Vagina (tissue), 2 donors: ENCODE data around the gene GALNT2. TPM values are rescaled to one million over a fixed set of nuclear protein-coding genes. Genes with fewer than 3 reads are reported as not detected.

ENCODE experiments used
- DNase-seq, 2 donors: peaks; one replicate each; pipeline ENCODE4 v3.0.0-alpha.2; 2017; ENCODE audit errors: extremely low spot score in 2 of 2
- H3K27ac ChIP-seq: fragments of 200-600 bp; sonication (generic); one replicate; pipeline ENCODE4 v1.5.1; 2019
- H3K27me3 ChIP-seq: fragments of 200-600 bp; sonication (generic); one replicate; pipeline ENCODE4 v1.5.1; 2019
- H3K36me3 ChIP-seq, 2 donors: fragments of 200-600 bp; sonication (generic); one replicate each; pipeline ENCODE4 v1.5.1; 2017 to 2019
- H3K4me1 ChIP-seq: fragments of 200-600 bp; sonication (generic); one replicate; pipeline ENCODE4 v1.5.1; 2019
- H3K4me3 ChIP-seq, 2 donors: fragments of 200-600 bp; sonication (generic); 1 replicate in 1 of 2; 2 replicates in 1 of 2; pipeline ENCODE4 v1.5.1; 2016 to 2019
- H3K9me3 ChIP-seq: fragments of 200-600 bp; sonication (generic); one replicate; pipeline ENCODE4 v1.5.1; 2019
- POLR2A ChIP-seq, 2 donors: fragments of 450-650 bp; IDR thresholded peaks; one replicate each; pipeline ENCODE4 v1.6.1; 2017; ENCODE audit warnings: antibody characterized with exemption in 2 of 2, mild to moderate bottlenecking in 2 of 2, moderate library complexity in 2 of 2
- POLR2AphosphoS5 ChIP-seq, 2 donors: sonication (generic); formaldehyde crosslinking; IDR thresholded peaks; one replicate each; pipeline ENCODE4 v1.9.0; 2017; ENCODE audit warnings: antibody characterized with exemption in 2 of 2, mild to moderate bottlenecking in 2 of 2, low read depth in 1 of 2; ENCODE audit not compliant: insufficient read depth in 1 of 2
- intact Hi-C: fragments of 100-400 bp; cut with DNase I; formaldehyde crosslinking; loops from one replicate; pipeline ENCODE4 v1.15.1; 2023
- total RNA-seq: library from RNA; depleted of rRNA; stranded (reverse); fragments of >200 nt; gene quantifications from one replicate; pipeline ENCODE4 v1.2.3, GENCODE V29; 2016
- TF ChIP-seq, protein P1 (sequence below), 3 experiments: fragments of 450-650 bp in 2 of 3; fragments of 200-600 bp in 1 of 3; sonication (generic) in 1 of 3; IDR thresholded peaks; one replicate each; pipeline ENCODE4 v1.5.1; 2017 to 2019; ENCODE audit warnings: antibody characterized with exemption in 3 of 3, mild to moderate bottlenecking in 2 of 3, moderate library complexity in 2 of 3

Gene GALNT2
- total RNA-seq, 1 donor from 2014 or later: 51.6 TPM

DNA sequence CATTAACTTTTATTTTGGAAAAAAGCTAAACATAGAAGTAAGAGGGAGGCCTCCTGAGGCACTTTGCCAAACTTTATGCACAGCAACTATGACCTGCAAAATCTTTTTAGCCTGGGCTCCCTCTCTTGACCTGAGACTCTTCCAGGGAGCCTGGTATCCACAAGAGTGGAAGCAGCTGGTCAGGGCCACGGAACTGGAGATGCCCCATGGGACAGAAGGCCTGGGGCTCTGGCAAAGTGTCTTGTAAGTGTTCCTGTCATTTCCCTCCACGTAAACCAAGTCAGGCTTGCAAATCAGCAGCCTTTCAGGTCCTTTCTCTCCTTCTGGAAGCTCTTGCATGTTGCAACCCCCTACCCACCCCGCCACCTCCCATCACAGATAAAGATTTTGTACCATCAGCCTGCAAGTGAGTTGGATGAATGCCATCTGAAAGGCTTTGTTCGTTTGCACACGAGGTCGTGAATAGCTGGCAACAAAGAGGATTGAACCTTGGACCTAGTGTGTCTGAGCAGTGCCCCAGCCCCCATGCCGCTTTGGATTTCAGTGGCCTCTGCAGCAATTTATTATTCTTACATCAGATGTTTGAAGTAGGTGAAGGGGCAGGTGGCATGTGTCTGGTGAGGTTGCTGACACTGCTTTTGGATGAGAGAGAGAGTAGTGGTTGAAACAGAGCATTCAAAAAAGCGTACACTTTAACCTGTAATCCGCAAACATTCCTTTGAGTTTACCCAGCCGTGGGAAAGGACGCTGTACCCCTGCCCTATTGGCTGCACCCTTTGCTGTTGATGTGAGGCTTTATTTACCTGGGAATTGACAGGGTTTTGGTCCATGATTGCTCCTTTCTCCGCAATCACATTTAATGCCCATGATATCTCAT, 91.6 kb downstream of the GALNT2 start:
- Histone ChIP-seq H3K4me3 (no peak overlapping the region), H3K9me3 (no peaks in the 10 kb centered on the region), H3K36me3 (no peaks in the 10 kb centered on the region), H3K27me3 (no peaks in the 10 kb centered on the region), H3K4me1 (peaks cover 24% of the 10 kb centered on the region), H3K27ac (no peak overlapping the region)
- no peak for TF ChIP-seq POLR2A (IDR thresholded peaks at IDR 0.05)
- intact Hi-C loops: no loop called here
- no peak for DNase-seq

DNA sequence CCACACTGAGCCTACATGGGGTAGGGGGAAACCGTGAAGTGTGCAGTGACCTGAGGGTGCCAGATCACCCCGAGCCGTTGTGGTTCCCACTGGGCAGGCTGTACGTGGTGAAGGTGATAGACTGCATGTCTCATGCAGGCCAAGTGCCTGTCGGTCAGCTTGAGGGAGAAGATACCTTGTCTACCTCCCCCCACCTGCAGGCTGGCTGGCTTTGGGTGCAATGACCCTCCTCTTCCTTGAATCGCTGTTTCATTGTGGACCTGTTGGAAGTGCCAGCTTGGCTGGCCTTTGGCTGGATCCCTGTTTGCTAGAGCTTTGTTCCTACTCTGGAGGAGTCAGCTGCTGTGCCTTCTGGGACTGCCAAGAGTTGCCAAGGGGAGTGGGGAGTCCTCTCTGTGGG, 92.5 kb downstream of the GALNT2 start:
- Histone ChIP-seq H3K27ac (no peak overlapping the region), H3K27me3 (no peaks in the 10 kb centered on the region), H3K36me3 (no peaks in the 10 kb centered on the region), H3K4me1 (peaks cover 15% of the 10 kb centered on the region), H3K9me3 (no peaks in the 10 kb centered on the region), H3K4me3 (no peak overlapping the region)
- intact Hi-C loops: no loop called here
- TF ChIP-seq POLR2AphosphoS5 (IDR thresholded peaks at IDR 0.05; ENCODE audit: insufficient read depth in 1 of 2, low read depth in 1 of 2): no peak
- TF ChIP-seq, protein P1, sequence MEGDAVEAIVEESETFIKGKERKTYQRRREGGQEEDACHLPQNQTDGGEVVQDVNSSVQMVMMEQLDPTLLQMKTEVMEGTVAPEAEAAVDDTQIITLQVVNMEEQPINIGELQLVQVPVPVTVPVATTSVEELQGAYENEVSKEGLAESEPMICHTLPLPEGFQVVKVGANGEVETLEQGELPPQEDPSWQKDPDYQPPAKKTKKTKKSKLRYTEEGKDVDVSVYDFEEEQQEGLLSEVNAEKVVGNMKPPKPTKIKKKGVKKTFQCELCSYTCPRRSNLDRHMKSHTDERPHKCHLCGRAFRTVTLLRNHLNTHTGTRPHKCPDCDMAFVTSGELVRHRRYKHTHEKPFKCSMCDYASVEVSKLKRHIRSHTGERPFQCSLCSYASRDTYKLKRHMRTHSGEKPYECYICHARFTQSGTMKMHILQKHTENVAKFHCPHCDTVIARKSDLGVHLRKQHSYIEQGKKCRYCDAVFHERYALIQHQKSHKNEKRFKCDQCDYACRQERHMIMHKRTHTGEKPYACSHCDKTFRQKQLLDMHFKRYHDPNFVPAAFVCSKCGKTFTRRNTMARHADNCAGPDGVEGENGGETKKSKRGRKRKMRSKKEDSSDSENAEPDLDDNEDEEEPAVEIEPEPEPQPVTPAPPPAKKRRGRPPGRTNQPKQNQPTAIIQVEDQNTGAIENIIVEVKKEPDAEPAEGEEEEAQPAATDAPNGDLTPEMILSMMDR (IDR thresholded peaks at IDR 0.05): no peak
- TF ChIP-seq POLR2A (IDR thresholded peaks at IDR 0.05): no peak
- no peak for DNase-seq

DNA sequence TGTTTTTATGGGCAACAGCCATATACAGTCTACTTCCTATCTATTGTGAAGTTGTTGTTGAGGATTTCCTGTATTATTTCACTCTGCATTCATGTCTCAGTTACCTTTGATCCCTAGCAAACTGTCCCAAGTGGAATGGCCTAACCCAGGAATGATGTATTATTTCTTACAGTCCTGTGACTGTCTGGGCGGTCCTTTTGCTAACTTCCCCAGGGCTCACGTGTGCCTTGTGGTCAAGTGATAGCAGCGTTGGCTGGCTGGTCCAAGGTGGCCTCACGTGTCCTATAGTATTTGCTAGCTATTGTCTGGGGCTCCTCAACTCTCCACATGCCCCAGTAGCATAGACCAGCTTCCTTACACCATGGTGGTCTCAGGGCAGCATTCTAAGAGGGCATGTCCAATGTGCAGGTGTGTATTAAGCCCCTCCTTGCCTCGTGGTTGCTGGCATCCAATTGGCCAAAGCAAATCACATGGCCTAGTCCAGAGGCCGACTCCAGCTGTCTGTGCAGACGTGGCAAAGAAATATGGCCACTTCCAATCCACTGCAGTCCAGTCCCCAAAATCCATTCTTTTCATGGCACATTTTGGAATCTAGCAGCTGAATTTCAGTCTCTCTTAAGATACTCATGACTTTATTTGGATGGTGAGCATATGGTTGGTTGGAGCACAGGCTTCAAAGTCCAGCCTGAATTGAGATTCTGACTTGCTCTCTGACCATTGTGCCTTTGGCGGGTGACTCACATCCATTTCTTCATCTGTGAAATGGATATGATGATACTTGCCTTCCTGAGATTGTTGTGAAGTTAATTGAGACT, 94.1 kb downstream of the GALNT2 start:
- DNase-seq: no peak
- TF ChIP-seq POLR2A (IDR thresholded peaks at IDR 0.05) (no peak), POLR2AphosphoS5 (IDR thresholded peaks at IDR 0.05; ENCODE audit: insufficient read depth in 1 of 2, low read depth in 1 of 2) (no peak)
- TF ChIP-seq, protein P1 (IDR thresholded peaks at IDR 0.05): no peak
- intact Hi-C loops: no loop called here
- no peaks in the 10 kb centered on the region for H3K27me3 ChIP-seq
- no peaks in the 10 kb centered on the region for H3K9me3 ChIP-seq
- no peak overlapping the region for H3K27ac ChIP-seq
- no peaks in the 10 kb centered on the region for H3K36me3 ChIP-seq
- H3K4me1 ChIP-seq: peaks cover 9% of the 10 kb centered on the region
- no peak overlapping the region for H3K4me3 ChIP-seq

- no peak overlapping the region for H3K4me3 ChIP-seq
- no peak overlapping the region for H3K27ac ChIP-seq
- H3K27me3 ChIP-seq: no peaks in the 10 kb centered on the region
- DNase-seq: no peak
- no peaks in the 10 kb centered on the region for H3K9me3 ChIP-seq
- TF ChIP-seq, protein P1 (IDR thresholded peaks at IDR 0.05): no peak
- no peak for TF ChIP-seq POLR2A (IDR thresholded peaks at IDR 0.05)
- no peak for TF ChIP-seq POLR2AphosphoS5 (IDR thresholded peaks at IDR 0.05; ENCODE audit: insufficient read depth in 1 of 2, low read depth in 1 of 2)
- no peaks in the 10 kb centered on the region for H3K36me3 ChIP-seq
- peaks cover 9% of the 10 kb centered on the region for H3K4me1 ChIP-seq
- intact Hi-C loops: no loop called here
Observed at GRCh38 chr1:230163205-230163604, 96.2 kb downstream of the GALNT2 start.

GRCh38 chr1:230163719-230164118, 96.7 kb downstream of the GALNT2 start:
- peaks cover 9% of the 10 kb centered on the region for H3K4me1 ChIP-seq

More at GRCh38 chr1:230163719-230164118, 96.7 kb downstream of the GALNT2 start:
- no peak for DNase-seq
- intact Hi-C loops: no loop called here
- H3K36me3 ChIP-seq: no peaks in the 10 kb centered on the region
- no peak overlapping the region for H3K27ac ChIP-seq
- H3K27me3 ChIP-seq: no peaks in the 10 kb centered on the region
- H3K9me3 ChIP-seq: no peaks in the 10 kb centered on the region
- TF ChIP-seq, protein P1 (IDR thresholded peaks at IDR 0.05): no peak
- no peak for TF ChIP-seq POLR2A (IDR thresholded peaks at IDR 0.05)
- TF ChIP-seq POLR2AphosphoS5 (IDR thresholded peaks at IDR 0.05; ENCODE audit: insufficient read depth in 1 of 2, low read depth in 1 of 2): no peak
- no peak overlapping the region for H3K4me3 ChIP-seq
